Measurements from ENCODE around the gene RFT1.
A peak's percentile ranks its signal among the peaks of the same experiment; 100 is the strongest.
"Not testable (repeated sequence)": the region's sequence is repeated elsewhere in the genome, so short reads cannot be mapped to it uniquely, and the experiment has no call there.

Gene RFT1

DNA sequence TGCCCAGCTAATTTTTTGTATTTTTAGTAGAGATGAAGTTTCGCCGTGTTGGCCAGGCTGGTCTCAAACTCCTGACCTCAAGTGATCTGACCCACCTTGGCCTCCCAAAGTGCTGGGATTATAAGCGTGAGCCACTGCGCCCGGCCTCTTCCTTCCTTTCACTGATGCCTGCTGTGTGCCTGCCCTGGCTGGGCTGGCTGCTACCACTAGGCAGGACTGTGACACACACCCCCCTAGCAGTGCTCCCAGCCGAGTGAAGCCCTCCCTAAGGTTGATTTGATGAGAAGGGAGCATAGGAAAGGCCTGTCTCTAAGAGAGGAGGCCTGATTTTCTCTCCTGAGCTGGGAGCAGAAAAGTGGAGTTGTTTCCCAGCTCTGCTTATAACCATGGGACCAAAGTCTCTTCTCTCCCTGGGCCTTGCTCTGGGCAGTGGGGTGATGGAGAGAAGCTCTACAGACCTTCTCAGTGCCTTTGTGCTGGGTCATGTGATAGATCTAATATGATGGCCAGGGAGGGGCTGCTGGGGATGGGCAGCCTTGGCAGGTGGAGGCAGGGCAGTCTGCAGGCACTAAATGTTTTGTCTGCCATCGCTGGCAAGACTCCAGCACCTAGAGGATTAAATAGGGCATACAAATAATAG is 64.3 kb downstream of the RFT1 start:
- Histone ChIP-seq H3K4me1 (ENCODE audit: insufficient read depth, low read length) (peaks cover 5% of the 10 kb centered on the region; the same call in 1 of the 2 replicates), H3K9ac (ENCODE audit: low read depth, low read length) (no peak overlapping the region), H3K36me3 (ENCODE audit: insufficient read depth, low read depth, low read length) (no peaks in the 10 kb centered on the region), H3K27ac (ENCODE audit: low read length) (no peak overlapping the region), H3K9me3 (ENCODE audit: insufficient read depth, low read depth, low read length) (no peaks in the 10 kb centered on the region), H3K4me3 (ENCODE audit: low read length) (no peak overlapping the region), H3K27me3 (ENCODE audit: insufficient read depth, low read length) (no peaks in the 10 kb centered on the region)

DNA sequence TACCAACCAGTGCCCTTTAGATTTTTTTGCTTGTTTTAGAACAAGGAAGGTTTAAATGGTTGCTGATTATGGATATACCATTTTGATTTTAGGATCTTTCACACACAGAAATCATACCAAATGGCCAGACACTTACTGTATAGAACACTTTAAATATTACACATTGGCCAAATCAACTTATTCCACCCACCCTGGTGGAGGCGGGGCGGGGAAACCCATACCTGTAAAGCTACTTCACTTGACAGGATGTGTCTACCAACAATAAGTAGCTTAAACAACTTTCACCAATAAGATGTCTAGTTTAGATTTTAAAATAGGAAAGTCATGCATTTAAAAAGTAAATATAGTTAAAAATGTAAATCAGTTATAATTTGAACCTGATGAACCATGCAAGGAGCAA is 67.3 kb downstream of the RFT1 start:
- Histone ChIP-seq H3K4me3 (ENCODE audit: low read length) (no peak overlapping the region), H3K27me3 (ENCODE audit: insufficient read depth, low read length) (no peaks in the 10 kb centered on the region), H3K4me1 (ENCODE audit: insufficient read depth, low read length) (no peaks in the 10 kb centered on the region), H3K27ac (ENCODE audit: low read length) (no peak overlapping the region), H3K36me3 (ENCODE audit: insufficient read depth, low read depth, low read length) (no peaks in the 10 kb centered on the region), H3K9me3 (ENCODE audit: insufficient read depth, low read depth, low read length) (no peaks in the 10 kb centered on the region), H3K9ac (ENCODE audit: low read depth, low read length) (no peak overlapping the region)

DNA sequence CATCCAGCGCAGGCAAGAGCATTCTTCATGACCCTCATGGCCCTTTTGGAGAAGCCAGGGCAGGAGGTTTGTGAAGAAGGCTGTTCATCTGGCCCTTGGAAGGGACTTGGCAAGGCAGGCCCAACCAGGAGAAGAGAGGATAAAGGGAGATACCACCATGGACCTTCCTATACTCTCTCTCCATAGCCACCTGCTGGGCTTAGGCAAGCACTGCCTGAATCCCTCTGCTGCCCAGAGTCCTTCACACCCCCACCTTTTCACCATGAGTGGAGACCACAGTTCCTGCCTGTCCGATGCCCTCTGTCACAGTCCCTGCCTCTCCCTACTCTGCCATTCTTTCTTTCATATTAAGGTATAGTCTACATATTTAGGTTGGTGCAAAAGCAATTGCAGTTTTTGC is 73.8 kb downstream of the RFT1 start:
- Histone ChIP-seq H3K27me3 (ENCODE audit: insufficient read depth, low read length) (no peaks in the 10 kb centered on the region), H3K27ac (ENCODE audit: low read length) (no peak overlapping the region), H3K9me3 (ENCODE audit: insufficient read depth, low read depth, low read length) (no peaks in the 10 kb centered on the region), H3K4me3 (ENCODE audit: low read length) (no peak overlapping the region), H3K36me3 (ENCODE audit: insufficient read depth, low read depth, low read length) (no peaks in the 10 kb centered on the region), H3K9ac (ENCODE audit: low read depth, low read length) (no peak overlapping the region), H3K4me1 (ENCODE audit: insufficient read depth, low read length) (no peaks in the 10 kb centered on the region)

DNA sequence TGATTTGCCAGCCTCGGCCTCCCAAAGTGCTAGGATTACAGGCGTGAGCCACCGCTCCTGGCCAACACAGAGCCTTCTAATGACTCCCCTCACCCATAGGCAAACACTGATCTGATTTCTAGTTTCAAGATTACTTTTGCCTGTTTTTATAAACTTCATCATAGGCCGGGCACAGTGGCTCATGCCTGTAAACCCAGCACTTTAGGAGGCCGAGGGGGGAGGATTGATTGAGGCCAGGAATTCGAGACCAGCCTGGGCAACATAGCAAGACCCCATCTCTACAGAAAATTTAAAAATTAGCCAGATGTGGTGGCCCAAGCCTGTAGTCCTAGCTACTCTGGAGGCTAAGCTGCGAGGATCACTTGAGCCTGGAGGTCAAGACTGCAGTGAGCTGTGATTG is 76.0 kb downstream of the RFT1 start:
- not testable (repeated sequence) for H3K4me3 ChIP-seq (ENCODE audit: low read length); H3K9ac ChIP-seq (ENCODE audit: low read depth, low read length); H3K36me3 ChIP-seq (ENCODE audit: insufficient read depth, low read depth, low read length); H3K9me3 ChIP-seq (ENCODE audit: insufficient read depth, low read depth, low read length); H3K4me1 ChIP-seq (ENCODE audit: insufficient read depth, low read length); H3K27me3 ChIP-seq (ENCODE audit: insufficient read depth, low read length); H3K27ac ChIP-seq (ENCODE audit: low read length)

DNA sequence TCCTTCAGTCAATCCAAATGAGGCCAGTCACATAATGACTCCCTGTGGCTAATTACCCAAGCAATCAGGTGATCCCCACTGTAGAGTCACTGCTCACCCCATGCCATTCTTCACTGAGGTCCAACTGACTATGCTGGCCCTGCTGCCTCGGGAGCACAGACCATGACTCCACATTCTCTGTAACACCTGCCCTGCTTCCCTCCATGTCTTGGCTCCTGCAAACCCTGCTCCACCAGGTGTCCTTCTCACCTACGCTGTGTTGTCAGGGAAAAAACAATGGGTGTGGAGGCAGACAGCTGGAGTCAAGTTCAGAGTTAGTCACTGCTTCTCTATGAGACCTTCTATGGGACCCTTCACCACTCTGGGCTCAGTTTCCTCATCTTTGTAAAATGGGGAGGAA is 78.3 kb downstream of the RFT1 start:
- Histone ChIP-seq H3K4me3 (ENCODE audit: low read length) (no peak overlapping the region), H3K27ac (ENCODE audit: low read length) (no peak overlapping the region), H3K36me3 (ENCODE audit: insufficient read depth, low read depth, low read length) (no peaks in the 10 kb centered on the region), H3K4me1 (ENCODE audit: insufficient read depth, low read length) (no peaks in the 10 kb centered on the region), H3K27me3 (ENCODE audit: insufficient read depth, low read length) (peaks cover 17% of the 10 kb centered on the region), H3K9me3 (ENCODE audit: insufficient read depth, low read depth, low read length) (no peaks in the 10 kb centered on the region), H3K9ac (ENCODE audit: low read depth, low read length) (no peak overlapping the region)

DNA sequence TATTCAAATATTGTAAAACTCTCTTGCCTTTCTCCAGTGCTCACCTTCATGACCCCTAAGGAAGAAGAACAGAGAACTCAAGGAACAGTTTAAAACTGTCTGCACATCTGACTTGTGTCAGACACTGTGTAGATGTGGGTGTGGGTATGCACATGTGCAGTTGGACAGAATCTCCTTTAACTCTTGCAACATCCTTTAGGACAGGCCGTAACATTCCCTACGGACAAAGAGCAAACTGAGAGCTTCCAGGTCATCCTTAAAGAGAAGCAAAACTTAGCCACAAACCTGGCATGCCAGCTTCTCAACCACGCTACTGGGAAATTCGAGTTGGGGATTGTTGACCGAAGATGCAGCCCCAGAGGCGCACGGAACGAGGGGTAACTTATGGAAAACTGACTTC is 80.2 kb downstream of the RFT1 start:
- H3K27me3 ChIP-seq (ENCODE audit: insufficient read depth, low read length): peaks cover 24% of the 10 kb centered on the region
- no peak overlapping the region for H3K27ac ChIP-seq (ENCODE audit: low read length)
- H3K9ac ChIP-seq (ENCODE audit: low read depth, low read length): no peak overlapping the region
- no peak overlapping the region for H3K4me3 ChIP-seq (ENCODE audit: low read length)
- H3K4me1 ChIP-seq (ENCODE audit: insufficient read depth, low read length): no peaks in the 10 kb centered on the region
- no peaks in the 10 kb centered on the region for H3K36me3 ChIP-seq (ENCODE audit: insufficient read depth, low read depth, low read length)
- no peaks in the 10 kb centered on the region for H3K9me3 ChIP-seq (ENCODE audit: insufficient read depth, low read depth, low read length)

DNA sequence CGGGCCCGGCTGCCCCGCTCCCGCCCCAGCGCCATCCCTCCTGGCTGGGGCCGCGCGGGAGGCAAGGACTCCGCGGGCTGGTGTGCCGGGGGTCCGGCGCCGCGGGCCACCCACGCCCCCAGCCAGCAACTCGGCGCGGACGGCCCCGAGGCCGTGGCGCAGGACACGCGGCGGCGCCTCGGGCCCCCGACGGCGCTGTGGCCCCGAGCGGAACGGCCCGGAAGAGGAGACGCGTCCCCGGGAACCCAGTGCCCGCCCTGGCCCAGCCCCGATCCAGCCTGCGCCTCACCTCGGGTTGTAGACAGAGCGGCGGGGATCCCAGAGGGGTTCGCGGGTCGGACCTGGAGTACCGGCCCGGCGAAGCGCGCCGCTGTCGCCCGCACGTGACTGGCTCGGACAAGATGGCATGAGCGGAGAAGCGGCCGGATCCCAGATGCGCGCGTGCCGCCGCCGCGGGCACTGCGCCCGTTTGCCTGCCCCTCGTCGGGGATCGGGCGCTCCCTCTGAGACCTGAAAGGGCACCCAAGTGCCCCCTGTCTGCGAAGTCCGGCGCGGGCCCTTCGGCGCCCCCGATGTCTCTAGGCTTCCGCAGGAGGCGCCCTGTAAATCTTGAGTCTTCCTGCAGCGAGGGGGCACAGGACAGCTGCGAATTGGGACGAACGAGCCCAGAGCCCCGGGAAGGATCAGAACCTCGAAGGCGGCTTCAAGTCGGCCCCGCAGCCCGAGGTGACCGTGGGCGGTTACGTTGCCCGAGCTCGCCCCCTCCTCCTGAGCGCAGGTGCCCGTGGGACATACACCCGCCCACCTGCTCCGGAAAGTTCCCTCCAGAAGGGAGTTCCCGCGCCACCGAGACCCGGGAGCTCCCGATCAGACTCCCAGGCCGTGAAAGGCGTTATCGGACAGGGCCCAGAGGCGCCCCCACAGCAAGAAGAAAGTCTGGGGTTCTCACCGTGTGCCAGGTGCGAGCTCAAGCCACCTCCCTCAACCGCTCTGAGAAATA is 83.8 kb downstream of the RFT1 start:
- H3K4me1 ChIP-seq (ENCODE audit: insufficient read depth, low read length): peaks cover 7% of the 10 kb centered on the region
- H3K27me3 ChIP-seq (ENCODE audit: insufficient read depth, low read length): peaks cover 47% of the 10 kb centered on the region
- no peak overlapping the region for H3K27ac ChIP-seq (ENCODE audit: low read length)
- H3K9me3 ChIP-seq (ENCODE audit: insufficient read depth, low read depth, low read length): no peaks in the 10 kb centered on the region
- H3K9ac ChIP-seq (ENCODE audit: low read depth, low read length): peak overlapping the region; percentile 45; the same call in 1 of the 2 replicates
- peak overlapping the region; percentile 72 for H3K4me3 ChIP-seq (ENCODE audit: low read length)
- no peaks in the 10 kb centered on the region for H3K36me3 ChIP-seq (ENCODE audit: insufficient read depth, low read depth, low read length)

DNA sequence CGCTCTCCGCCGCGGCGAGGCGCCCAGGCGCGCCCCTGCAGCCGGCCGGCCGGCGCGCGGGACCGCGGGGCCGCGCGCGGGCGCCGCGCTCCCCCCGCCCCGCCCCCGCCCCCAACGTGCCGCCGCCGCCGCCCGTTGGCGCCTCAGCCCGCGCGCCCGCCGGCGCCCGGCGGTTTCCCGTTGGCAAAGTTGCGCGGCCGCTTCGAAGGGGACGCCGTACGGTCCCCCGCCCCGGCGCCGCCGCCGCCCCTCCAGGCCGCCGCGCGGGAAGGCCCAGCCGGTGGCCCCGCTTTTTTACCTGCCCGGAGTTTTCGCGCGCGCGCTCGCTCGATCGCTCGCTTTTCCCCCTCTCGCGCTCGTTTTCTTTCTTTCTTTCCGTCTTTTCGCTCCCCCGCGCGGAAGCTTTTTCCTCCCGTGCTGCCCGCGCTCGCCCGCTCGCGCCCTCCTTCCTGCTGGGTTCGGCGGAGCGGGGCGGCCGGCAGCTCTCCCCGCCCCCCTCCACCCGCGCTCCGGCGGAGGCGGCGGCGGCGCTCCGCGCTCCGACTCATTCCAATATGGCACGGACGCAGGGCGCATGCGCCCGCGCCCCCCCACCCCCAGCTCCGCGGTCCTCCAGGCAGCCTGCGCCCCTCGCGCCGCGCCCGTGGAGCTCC is 84.6 kb downstream of the RFT1 start, which contains the start of gene SFMBT1:
Gene SFMBT1 (minus strand): TSS at position 556 of the 653 bp plus-strand sequence. CDS start 76,945 bp downstream, outside the sequence.
- H3K4me1 ChIP-seq (ENCODE audit: insufficient read depth, low read length): peaks cover 7% of the 10 kb centered on the region
- H3K36me3 ChIP-seq (ENCODE audit: insufficient read depth, low read depth, low read length): no peaks in the 10 kb centered on the region
- no peaks in the 10 kb centered on the region for H3K9me3 ChIP-seq (ENCODE audit: insufficient read depth, low read depth, low read length)
- H3K27me3 ChIP-seq (ENCODE audit: insufficient read depth, low read length): peaks cover 47% of the 10 kb centered on the region
- peak within 1 kb of the TSS; percentile 78; the same call in 1 of the 2 replicates for H3K9ac ChIP-seq (ENCODE audit: low read depth, low read length)
- no peak within 1 kb of the TSS for H3K27ac ChIP-seq (ENCODE audit: low read length)
- H3K4me3 ChIP-seq (ENCODE audit: low read length): peak within 1 kb of the TSS; percentile 86

DNA sequence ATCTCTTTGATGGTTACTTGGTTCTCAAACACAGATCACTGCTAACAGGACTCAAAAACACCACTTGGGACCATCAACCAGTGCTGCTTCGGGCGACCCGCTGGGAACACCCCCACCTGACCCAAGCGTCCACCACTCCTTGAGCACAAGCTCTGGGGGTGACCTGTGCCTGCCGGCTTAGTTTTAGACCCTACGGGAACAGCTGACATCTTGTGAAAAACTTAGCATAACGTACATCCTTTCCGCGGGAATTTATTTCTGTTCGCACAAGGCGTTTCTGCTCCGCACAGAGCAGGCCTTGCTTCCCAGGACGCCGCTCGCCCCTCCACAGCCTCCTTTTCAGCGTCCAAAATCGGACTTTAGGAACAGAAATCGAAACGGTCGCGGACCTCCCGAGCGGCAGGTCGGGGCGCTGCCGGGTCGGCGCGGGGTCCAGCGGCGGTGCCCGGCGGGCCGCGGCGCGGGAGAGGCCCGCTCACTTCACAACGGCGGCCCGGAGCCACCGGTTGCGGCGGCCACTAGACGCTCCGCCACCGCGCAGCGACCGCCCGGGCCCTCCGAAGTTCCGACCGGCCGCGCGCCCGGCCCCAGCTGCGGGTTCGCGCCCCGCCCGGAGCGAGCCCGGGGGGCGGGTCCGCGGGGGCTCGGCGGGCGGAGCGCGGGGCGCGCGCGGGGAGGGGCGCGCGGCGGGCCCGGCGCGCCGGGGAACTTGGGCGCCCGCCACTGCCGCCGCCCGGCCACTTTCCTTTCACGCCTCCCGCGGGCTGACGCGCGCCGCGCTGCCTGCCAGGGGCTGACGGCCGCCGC is 85.3 kb downstream of the RFT1 start:
- H3K27ac ChIP-seq (ENCODE audit: low read length): no peak overlapping the region
- H3K27me3 ChIP-seq (ENCODE audit: insufficient read depth, low read length): peaks cover 47% of the 10 kb centered on the region
- peaks cover 7% of the 10 kb centered on the region for H3K4me1 ChIP-seq (ENCODE audit: insufficient read depth, low read length)
- peak overlapping the region; percentile 58; the same call in 1 of the 2 replicates for H3K9ac ChIP-seq (ENCODE audit: low read depth, low read length)
- H3K4me3 ChIP-seq (ENCODE audit: low read length): peak overlapping the region; percentile 86
- no peaks in the 10 kb centered on the region for H3K36me3 ChIP-seq (ENCODE audit: insufficient read depth, low read depth, low read length)
- H3K9me3 ChIP-seq (ENCODE audit: insufficient read depth, low read depth, low read length): no peaks in the 10 kb centered on the region

DNA sequence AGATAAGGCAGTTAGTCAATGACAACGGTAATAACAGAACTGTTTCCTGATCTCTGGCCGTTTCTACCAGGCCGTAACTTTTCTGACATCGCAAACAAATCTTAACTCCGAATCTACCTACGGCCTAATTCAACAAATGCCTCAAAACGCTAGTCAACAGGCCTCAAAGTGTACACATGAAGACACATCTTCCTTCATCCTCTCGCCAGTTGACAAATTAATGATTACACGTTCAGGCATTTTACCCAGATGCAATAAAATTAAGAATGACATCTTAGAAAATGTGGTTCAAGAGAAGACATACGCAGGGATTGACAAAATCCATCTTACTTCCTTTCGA is 85.9 kb downstream of the RFT1 start:
- peak overlapping the region; percentile 86 for H3K4me3 ChIP-seq (ENCODE audit: low read length)
- H3K27ac ChIP-seq (ENCODE audit: low read length): no peak overlapping the region
- H3K4me1 ChIP-seq (ENCODE audit: insufficient read depth, low read length): peaks cover 7% of the 10 kb centered on the region
- peak overlapping the region; percentile 58; the same call in 1 of the 2 replicates for H3K9ac ChIP-seq (ENCODE audit: low read depth, low read length)
- peaks cover 47% of the 10 kb centered on the region for H3K27me3 ChIP-seq (ENCODE audit: insufficient read depth, low read length)
- no peaks in the 10 kb centered on the region for H3K36me3 ChIP-seq (ENCODE audit: insufficient read depth, low read depth, low read length)
- no peaks in the 10 kb centered on the region for H3K9me3 ChIP-seq (ENCODE audit: insufficient read depth, low read depth, low read length)

DNA sequence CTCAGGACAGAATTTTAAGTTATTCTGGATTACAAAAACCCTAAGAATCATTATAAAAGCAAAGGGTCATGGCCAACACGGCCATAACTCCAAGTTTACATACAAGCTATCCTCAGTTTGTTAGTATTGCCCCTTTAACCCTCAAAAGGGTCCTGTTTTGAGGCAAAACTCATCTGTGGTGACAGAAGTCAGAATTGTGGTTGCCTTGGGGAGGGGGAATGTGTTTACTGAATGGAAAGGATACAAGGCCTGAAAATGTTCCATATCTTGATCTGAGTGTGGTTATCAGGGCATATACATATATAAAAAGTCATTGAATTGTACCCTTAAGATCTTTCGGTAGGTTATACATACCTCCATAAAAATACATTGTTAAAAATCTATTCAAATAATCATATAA is 86.5 kb downstream of the RFT1 start:
- Histone ChIP-seq H3K9ac (ENCODE audit: low read depth, low read length) (no peak overlapping the region), H3K36me3 (ENCODE audit: insufficient read depth, low read depth, low read length) (no peaks in the 10 kb centered on the region), H3K27ac (ENCODE audit: low read length) (no peak overlapping the region), H3K4me3 (ENCODE audit: low read length) (no peak overlapping the region), H3K27me3 (ENCODE audit: insufficient read depth, low read length) (peaks cover 47% of the 10 kb centered on the region), H3K4me1 (ENCODE audit: insufficient read depth, low read length) (peaks cover 7% of the 10 kb centered on the region), H3K9me3 (ENCODE audit: insufficient read depth, low read depth, low read length) (no peaks in the 10 kb centered on the region)
